HEK293 (cell line): ENCODE data around the gene RMND1.

Experiments used
- BCL11A ChIP-seq: fragments of 450-650 bp; formaldehyde crosslinking; IDR thresholded peaks from 2 replicates; pipeline ENCODE4 v1.5.1; 2016; ENCODE audit warnings: low read depth, missing biosample characterization, missing genetic modification characterization
- EGR2 ChIP-seq: fragments of 450-650 bp; formaldehyde crosslinking; IDR thresholded peaks from 2 replicates; pipeline ENCODE4 v1.5.1; 2016; ENCODE audit warnings: low read depth, missing biosample characterization, missing genetic modification characterization
- OSR2 ChIP-seq: fragments of 450-650 bp; formaldehyde crosslinking; IDR thresholded peaks from 2 replicates; pipeline ENCODE4 v1.5.1; 2016; ENCODE audit warnings: missing biosample characterization, missing genetic modification characterization
- PRDM2 ChIP-seq: fragments of 450-650 bp; formaldehyde crosslinking; IDR thresholded peaks from 2 replicates; pipeline ENCODE4 v1.5.1; 2016; ENCODE audit warnings: missing biosample characterization, missing genetic modification characterization, borderline replicate concordance
- SCRT2 ChIP-seq: fragments of 450-650 bp; formaldehyde crosslinking; IDR thresholded peaks from 2 replicates; pipeline ENCODE4 v1.5.1; 2016; ENCODE audit warnings: missing biosample characterization, missing genetic modification characterization
- ZBTB17 ChIP-seq: fragments of 450-650 bp; formaldehyde crosslinking; IDR thresholded peaks from 2 replicates; pipeline ENCODE4 v1.5.1; 2016; ENCODE audit warnings: missing biosample characterization, missing genetic modification characterization
- ZBTB20 ChIP-seq: fragments of 450-650 bp; formaldehyde crosslinking; IDR thresholded peaks from 2 replicates; pipeline ENCODE4 v1.5.1; 2016; ENCODE audit warnings: missing biosample characterization, missing genetic modification characterization
- ZBTB26 ChIP-seq: fragments of 450-650 bp; formaldehyde crosslinking; optimal IDR thresholded peaks from 2 replicates; pipeline ENCODE3; 2016; ENCODE audit warnings: missing biosample characterization, mild to moderate bottlenecking, missing genetic modification characterization
- ZBTB44 ChIP-seq: fragments of 450-650 bp; IDR thresholded peaks from 2 replicates; pipeline ENCODE4 v1.5.1; 2018; ENCODE audit warnings: missing biosample characterization, mild to moderate bottlenecking, missing genetic modification characterization
- ZFHX2 ChIP-seq: fragments of 450-650 bp; formaldehyde crosslinking; conservative IDR thresholded peaks from 2 replicates; pipeline ENCODE4 v1.5.1; 2016; ENCODE audit warnings: missing biosample characterization, missing genetic modification characterization
- ZNF140 ChIP-seq: fragments of 450-650 bp; formaldehyde crosslinking; IDR thresholded peaks from 2 replicates; pipeline ENCODE4 v1.5.1; 2016; ENCODE audit warnings: missing biosample characterization, missing genetic modification characterization
- ZNF174 ChIP-seq: fragments of 450-650 bp; formaldehyde crosslinking; IDR thresholded peaks from 2 replicates; pipeline ENCODE4 v1.5.0; 2017; ENCODE audit warnings: missing biosample characterization, mild to moderate bottlenecking, missing genetic modification characterization
- ZNF341 ChIP-seq: fragments of 450-650 bp; formaldehyde crosslinking; IDR thresholded peaks from 2 replicates; pipeline ENCODE4; 2016; ENCODE audit warnings: low read depth, missing biosample characterization, missing genetic modification characterization
- ZNF394 ChIP-seq: fragments of 450-650 bp; formaldehyde crosslinking; IDR thresholded peaks from 2 replicates; pipeline ENCODE4 v1.5.1; 2016; ENCODE audit warnings: missing biosample characterization, missing genetic modification characterization, mild to moderate bottlenecking, moderate library complexity, borderline replicate concordance
- ZNF571 ChIP-seq: fragments of 450-650 bp; formaldehyde crosslinking; IDR thresholded peaks from 2 replicates; pipeline ENCODE4 v1.5.0; 2017; ENCODE audit warnings: missing biosample characterization, missing genetic modification characterization
- ZNF830 ChIP-seq: fragments of 450-650 bp; IDR thresholded peaks from 2 replicates; pipeline ENCODE4 v1.5.0; 2018; ENCODE audit warnings: missing biosample characterization, missing genetic modification characterization, low read depth, mild to moderate bottlenecking, moderate library complexity
- TF ChIP-seq, protein P1 (sequence below): fragments of 450-650 bp; formaldehyde crosslinking; IDR thresholded peaks from 2 replicates; pipeline ENCODE4 v1.5.1; 2016; ENCODE audit warnings: missing biosample characterization, missing genetic modification characterization

Gene RMND1

GRCh38 chr6:151390276-151390850, 61.6 kb downstream of the RMND1 start (continued):
- no peak for TF ChIP-seq PRDM2 (tag by site-specific recombination)
- TF ChIP-seq ZFHX2 (tag by site-specific recombination): peak; percentile 95
- no peak for TF ChIP-seq ZBTB20 (tag by site-specific recombination)
- no peak for TF ChIP-seq ZNF174 (tag by site-specific recombination)
- peak; percentile 85 for TF ChIP-seq EGR2
- TF ChIP-seq ZBTB44 (tag by site-specific recombination): peak; percentile 93
- no peak for TF ChIP-seq ZNF140
- TF ChIP-seq ZNF341 (tag by site-specific recombination): peak; percentile 51; the same call in 1 of the 2 replicates
- no peak for TF ChIP-seq ZNF571 (tag by site-specific recombination)
- TF ChIP-seq, protein P1, sequence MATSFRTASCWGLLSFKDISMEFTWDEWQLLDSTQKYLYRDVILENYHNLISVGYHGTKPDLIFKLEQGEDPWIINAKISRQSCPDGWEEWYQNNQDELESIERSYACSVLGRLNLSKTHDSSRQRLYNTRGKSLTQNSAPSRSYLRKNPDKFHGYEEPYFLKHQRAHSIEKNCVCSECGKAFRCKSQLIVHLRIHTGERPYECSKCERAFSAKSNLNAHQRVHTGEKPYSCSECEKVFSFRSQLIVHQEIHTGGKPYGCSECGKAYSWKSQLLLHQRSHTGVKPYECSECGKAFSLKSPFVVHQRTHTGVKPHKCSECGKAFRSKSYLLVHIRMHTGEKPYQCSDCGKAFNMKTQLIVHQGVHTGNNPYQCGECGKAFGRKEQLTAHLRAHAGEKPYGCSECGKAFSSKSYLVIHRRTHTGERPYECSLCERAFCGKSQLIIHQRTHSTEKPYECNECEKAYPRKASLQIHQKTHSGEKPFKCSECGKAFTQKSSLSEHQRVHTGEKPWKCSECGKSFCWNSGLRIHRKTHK (tag by site-specific recombination): no peak
- TF ChIP-seq ZNF830 (tag by site-specific recombination): no peak
- peak; percentile 98 for TF ChIP-seq SCRT2 (tag by site-specific recombination)
- no peak for TF ChIP-seq BCL11A (tag by site-specific recombination)
- TF ChIP-seq ZBTB26 (tag by site-specific recombination): peak; percentile 97
- peak; percentile 97 for TF ChIP-seq OSR2
- TF ChIP-seq ZNF394 (tag by site-specific recombination): peak; percentile 48
- TF ChIP-seq ZBTB17 (tag by site-specific recombination): peak; percentile 8; the same call in 1 of the 2 replicates
